ENCODE data around the gene FGF7. TPM values are rescaled to one million over a fixed set of nuclear protein-coding genes. Genes with fewer than 3 reads are reported as not detected.
"Not testable (repeated sequence)": the region's sequence is repeated elsewhere in the genome, so short reads cannot be mapped to it uniquely, and the experiment has no call there.

FGF7 gene, protein sequence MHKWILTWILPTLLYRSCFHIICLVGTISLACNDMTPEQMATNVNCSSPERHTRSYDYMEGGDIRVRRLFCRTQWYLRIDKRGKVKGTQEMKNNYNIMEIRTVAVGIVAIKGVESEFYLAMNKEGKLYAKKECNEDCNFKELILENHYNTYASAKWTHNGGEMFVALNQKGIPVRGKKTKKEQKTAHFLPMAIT
- not detected in 2 replicates for total RNA-seq (2014; rRNA removed; shearing (Covaris generic))

GRCh38 chr15:49423021-49423420 is at the start of gene FGF7:
FGF7 (plus strand) TSS chr15:49423242; CDS start chr15:49424298, 1,056 bp downstream.
- in situ Hi-C loops (cut with HindIII; ENCODE audit: low sequenced_read_pairs), result no loop called here
- DNase-seq (ENCODE audit: low spot score), result peak; percentile 1

DNA sequence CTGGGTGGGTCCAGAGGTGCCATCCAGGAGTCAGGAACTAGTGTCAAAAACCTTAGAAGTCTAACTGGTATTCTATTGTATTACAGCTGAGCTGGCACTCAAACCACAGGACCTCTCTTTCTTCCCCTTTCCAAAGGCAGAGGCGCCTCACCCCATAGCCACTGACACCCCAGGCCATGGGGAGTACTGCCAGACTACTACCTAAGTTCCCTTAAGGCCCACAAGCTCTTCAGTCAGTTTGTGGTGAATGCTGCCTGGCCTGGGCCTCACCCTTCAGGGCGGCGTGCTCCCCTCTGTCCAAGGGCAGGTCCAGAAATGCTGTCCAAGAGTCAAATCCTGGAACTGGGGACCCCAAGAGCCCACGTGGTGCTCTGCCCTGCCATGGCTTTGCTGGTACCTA is 43.0 kb upstream of the FGF7 start:
- DNase-seq (ENCODE audit: low spot score), result no peak
- in situ Hi-C loops (cut with HindIII; ENCODE audit: low sequenced_read_pairs), result no loop called here

DNA sequence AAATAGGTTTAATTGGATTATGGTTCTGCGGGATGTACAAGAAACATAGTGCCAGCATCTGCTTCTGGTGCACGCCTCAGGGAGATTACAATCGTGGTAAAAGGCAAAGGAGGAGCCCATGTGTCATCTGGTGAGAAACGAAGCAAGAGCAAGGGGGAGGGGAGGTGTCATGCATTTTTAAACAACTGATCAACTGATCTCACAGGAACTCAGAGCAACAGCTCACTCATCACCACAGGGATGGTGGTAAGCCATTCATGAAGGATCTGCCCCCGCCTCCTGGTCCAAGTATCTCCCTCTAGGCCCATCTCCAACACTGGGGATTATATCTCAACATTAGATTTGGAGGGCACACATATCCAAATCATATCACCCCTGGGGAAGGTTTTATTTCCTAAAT is 42.1 kb upstream of the FGF7 start:
- no peak for DNase-seq (ENCODE audit: low spot score)

DNA sequence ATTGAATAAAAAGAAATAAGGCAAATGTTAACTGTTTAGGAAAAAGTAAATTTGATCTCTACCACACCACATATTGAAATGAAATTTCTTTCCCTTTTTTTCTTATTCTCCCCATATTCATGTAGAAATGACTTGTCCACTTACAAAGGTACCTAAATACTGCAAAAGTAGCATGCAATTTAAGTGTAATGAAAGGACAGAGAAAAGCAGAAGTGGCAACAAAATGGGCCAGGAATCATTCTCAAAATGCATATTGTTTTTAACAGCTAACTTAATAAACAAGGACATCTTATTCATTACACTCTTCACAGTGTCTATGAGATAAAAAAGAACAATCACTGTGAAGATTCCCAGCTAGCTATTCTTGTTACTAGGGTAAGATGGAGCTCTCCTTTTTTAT is 40.6 kb upstream of the FGF7 start:
- in situ Hi-C loops (cut with HindIII; ENCODE audit: low sequenced_read_pairs), result no loop called here
- no peak for DNase-seq (ENCODE audit: low spot score)

More for the DNA sequence above, 42.1 kb upstream of the FGF7 start:
- in situ Hi-C loops (cut with HindIII; ENCODE audit: low sequenced_read_pairs), result no loop called here

DNA sequence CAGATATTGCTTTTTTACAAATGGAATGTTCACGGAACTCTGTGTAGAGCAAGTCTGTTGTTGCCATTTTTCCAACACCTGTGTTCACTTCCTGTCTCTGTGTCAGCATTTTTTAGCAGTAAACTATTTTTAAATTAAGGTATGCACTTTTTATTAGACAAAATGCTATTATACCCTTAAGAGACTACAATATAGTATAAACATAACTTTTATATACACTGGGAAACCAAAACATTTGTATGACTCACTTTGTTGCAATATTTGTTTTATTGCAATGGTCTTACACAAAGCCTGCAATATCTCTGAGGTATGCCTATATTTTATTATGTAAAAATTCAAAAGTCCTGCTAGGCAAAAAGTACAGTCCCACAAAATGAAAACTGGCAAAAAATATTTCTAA is 39.8 kb upstream of the FGF7 start:
- DNase-seq (ENCODE audit: low spot score), result no peak
- in situ Hi-C loops (cut with HindIII; ENCODE audit: low sequenced_read_pairs), result no loop called here

DNA sequence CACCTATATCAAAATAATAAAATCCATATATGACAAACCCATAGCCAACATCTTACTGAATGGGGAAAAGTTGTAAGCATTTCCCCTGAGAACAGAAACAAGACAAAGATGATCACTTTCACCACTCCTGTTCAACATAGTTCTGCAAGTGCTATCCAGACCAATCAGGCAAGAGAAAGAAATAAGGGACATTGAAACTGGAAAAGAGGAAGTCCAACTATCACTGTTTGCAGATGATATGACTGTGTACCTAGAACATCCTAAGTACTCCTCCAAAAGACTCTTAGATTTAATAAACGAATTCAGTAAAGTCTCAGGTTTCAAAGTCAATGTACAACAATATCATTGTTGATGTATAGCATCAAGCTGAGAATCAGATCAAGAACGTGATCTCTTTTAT is 35.6 kb upstream of the FGF7 start:
- in situ Hi-C loops (cut with HindIII; ENCODE audit: low sequenced_read_pairs), result no loop called here

DNA sequence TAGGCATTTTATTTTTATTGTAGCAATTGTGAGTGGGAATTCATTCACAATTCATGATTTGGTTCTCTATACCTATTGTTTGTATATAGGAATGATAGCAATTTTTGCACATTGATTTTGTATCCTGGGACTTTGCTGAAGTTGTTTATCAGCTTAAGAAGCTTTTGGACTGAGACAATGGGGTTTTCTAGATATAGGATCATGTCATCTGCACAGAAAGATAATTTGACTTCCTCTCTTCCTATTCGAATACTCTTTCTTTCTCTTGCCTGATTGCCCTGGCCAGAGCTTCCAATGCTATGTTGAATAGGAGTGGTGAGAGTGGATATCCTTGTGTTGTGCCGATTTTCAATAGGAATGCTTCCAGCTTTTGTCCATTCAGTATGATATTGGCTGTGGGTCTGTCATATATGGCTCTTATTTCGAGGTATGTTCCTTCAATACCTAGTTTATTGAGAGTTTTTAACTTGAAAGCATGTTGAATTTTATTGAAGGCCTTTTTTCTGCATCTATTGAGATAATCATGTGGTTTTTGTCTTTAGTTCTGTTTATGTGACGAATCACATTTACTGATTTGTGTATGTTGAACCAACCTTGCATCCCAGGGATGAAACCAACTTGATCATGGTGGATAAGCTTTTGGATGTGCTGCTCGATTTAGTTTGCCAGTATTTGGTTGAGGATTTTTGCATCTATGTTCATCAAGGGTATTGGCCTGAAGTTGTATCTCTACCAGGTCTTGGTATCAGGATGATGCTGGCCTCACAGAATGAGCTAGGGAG is 20.3 kb upstream of the FGF7 start:
- in situ Hi-C loops (cut with HindIII; ENCODE audit: low sequenced_read_pairs); DNase-seq (ENCODE audit: low spot score): not testable (repeated sequence)

More for the DNA sequence above, 35.6 kb upstream of the FGF7 start:
- no peak for DNase-seq (ENCODE audit: low spot score)

- no peak for DNase-seq (ENCODE audit: low spot score)
- in situ Hi-C loops (cut with HindIII; ENCODE audit: low sequenced_read_pairs), result no loop called here
Measured at GRCh38 chr15:49406352-49407118, 16.5 kb upstream of the FGF7 start.

GRCh38 chr15:49410641-49411040 is 12.4 kb upstream of the FGF7 start:
- DNase-seq (ENCODE audit: low spot score), result no peak
- in situ Hi-C loops (cut with HindIII; ENCODE audit: low sequenced_read_pairs), result no loop called here

GRCh38 chr15:49412797-49413196 is 10.2 kb upstream of the FGF7 start:
- in situ Hi-C loops (cut with HindIII; ENCODE audit: low sequenced_read_pairs), result no loop called here
- DNase-seq (ENCODE audit: low spot score), result no peak

GRCh38 chr15:49415149-49415548 is 7.9 kb upstream of the FGF7 start:
- DNase-seq (ENCODE audit: low spot score), result no peak
- in situ Hi-C loops (cut with HindIII; ENCODE audit: low sequenced_read_pairs), result no loop called here

DNA sequence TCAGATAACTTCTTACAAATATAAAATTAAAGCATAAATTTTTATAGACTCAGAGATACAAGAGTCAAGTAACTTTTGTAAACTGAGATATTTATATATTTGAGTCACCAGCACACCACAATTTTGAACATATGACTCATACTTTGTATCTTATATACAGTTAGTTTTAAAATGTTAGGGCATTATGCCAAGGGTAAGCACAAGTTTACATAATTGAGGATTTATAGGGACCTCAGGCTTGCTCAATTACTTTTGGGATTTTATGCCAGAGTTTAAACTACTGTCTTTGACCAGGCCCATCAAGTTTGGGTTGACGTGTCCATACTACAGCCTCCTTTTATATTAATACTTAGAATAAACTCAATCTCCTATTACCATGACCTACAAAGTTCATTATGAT is 7.4 kb upstream of the FGF7 start:
- in situ Hi-C loops (cut with HindIII; ENCODE audit: low sequenced_read_pairs), result no loop called here
- DNase-seq (ENCODE audit: low spot score), result no peak

DNA sequence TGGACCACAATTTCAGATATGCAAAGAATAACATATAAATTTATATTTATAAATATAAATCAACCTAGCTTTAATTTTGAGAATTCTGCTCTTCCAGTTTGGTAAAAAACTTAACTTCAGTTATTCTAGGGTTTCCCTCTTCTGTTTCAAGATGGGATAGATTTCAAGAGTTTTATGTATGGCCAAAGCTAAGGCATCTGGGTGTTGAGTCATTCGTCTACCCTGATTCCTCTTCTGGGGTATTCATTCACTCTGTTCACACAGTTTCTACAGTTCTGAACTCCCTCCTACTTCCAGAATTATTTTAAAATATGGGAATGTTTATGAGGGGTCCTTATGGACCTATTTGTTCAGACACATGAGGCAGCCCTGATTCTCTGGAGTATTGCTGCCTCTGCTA is 4.2 kb upstream of the FGF7 start:
- DNase-seq (ENCODE audit: low spot score), result no peak
- in situ Hi-C loops (cut with HindIII; ENCODE audit: low sequenced_read_pairs), result no loop called here

- in situ Hi-C loops (cut with HindIII; ENCODE audit: low sequenced_read_pairs), result no loop called here
- peak; percentile 43 for DNase-seq (ENCODE audit: low spot score)
Measured at GRCh38 chr15:49421991-49422390, 1.1 kb upstream of the FGF7 start.

DNA sequence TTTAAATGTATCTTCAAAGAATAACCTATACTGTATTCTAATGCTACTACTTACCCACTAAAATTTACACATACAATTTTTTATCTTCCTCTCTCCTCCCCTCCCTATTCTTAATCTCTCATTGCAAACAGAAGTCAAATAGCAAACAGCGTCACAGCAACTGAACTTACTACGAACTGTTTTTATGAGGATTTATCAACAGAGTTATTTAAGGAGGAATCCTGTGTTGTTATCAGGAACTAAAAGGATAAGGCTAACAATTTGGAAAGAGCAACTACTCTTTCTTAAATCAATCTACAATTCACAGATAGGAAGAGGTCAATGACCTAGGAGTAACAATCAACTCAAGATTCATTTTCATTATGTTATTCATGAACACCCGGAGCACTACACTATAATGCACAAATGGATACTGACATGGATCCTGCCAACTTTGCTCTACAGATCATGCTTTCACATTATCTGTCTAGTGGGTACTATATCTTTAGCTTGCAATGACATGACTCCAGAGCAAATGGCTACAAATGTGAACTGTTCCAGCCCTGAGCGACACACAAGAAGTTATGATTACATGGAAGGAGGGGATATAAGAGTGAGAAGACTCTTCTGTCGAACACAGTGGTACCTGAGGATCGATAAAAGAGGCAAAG is 984 bp downstream of the FGF7 start:
- in situ Hi-C loops (cut with HindIII; ENCODE audit: low sequenced_read_pairs), result no loop called here

GRCh38 chr15:49424954-49425353 is 1.9 kb downstream of the FGF7 start:
- in situ Hi-C loops (cut with HindIII; ENCODE audit: low sequenced_read_pairs), result no loop called here
- no peak for DNase-seq (ENCODE audit: low spot score)

More for the DNA sequence above, 984 bp downstream of the FGF7 start:
- DNase-seq (ENCODE audit: low spot score), result no peak

DNA sequence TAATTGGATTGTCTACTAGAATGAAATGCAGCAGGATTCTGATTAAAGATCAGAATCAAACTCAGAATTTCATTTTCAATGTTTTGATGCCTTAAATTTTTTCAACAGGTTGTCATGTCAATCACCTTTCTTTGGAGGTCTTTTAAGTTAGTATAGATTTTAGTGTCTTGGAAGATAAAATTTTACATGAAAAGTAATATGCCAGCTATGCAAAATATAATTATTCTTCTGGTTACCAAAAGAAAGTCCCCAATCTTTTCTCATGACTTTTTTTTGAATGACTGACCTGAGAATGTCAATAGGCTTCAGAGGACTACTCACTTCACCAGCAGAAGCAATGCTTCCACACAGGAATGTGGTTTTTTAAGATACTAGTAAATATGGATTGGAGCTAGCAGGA is 4.3 kb downstream of the FGF7 start:
- no peak for DNase-seq (ENCODE audit: low spot score)
- in situ Hi-C loops (cut with HindIII; ENCODE audit: low sequenced_read_pairs), result no loop called here

DNA sequence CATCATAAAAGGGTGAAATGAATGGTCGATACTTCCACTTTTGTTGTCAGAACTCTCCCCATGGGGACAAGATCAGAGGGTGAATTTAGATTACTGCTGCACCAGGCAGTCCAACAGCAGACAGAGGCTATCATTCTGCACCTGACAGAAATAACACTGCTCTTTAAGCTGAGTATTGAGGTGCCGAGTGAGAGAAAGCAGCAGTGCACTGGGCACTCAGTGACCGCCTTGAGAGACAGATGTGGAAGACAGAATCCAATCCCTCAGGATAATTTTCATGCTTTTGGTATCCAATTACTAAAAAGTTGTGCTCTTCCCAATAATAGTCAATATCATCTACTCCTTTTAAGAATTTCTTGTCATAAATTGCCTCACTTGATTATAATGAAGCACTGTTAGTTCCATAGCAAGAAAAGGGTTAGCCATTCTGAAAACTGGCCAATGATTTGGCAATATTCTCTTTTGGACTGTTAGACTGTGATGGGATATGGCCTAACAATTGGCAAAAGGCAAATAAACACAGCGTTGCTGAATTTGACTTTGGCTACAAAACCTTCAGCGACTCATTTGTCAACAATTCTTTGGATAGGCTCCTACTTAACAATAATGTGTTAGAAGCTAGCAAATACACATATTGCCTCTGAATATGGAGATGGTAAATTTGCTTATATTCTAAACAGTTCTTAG is 5.5 kb downstream of the FGF7 start:
- no peak for DNase-seq (ENCODE audit: low spot score)
- in situ Hi-C loops (cut with HindIII; ENCODE audit: low sequenced_read_pairs), result no loop called here

DNA sequence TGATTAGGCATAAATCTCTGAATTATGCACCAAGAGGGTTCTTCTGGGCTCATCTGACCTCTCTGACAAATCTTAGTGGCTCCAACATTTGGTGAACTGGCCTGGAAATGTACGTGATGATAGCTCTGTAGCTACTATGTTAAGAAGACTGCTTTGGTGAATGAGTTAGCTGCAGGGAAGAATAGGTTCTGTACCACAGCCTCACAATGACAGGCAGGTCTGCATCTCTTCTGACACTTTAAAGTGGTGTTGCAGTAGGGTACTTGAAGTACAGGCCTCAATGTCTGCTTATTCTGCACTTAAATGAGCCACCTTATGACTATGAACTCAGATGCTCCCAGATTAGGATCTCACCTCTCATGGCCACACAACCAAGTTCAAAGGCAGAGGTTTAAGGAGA is 7.0 kb downstream of the FGF7 start:
- no peak for DNase-seq (ENCODE audit: low spot score)
- in situ Hi-C loops (cut with HindIII; ENCODE audit: low sequenced_read_pairs), result no loop called here

Data from G401 (cell line).